ENCODE results near the gene SRPRA.

SRPRA gene

GRCh38 chr11:126268708-126269579 is at the start of gene SRPRA, which contains the start of gene FOXRED1:
Gene SRPRA (minus strand): TSS chr11:126268895. CDS start chr11:126268804, 91 bp downstream.
Gene FOXRED1 (plus strand): TSS chr11:126269154. CDS start chr11:126269207, 53 bp downstream.
- H3K36me3 ChIP-seq (ENCODE audit: control insufficient read depth in 2 of 2, insufficient read depth in 1 of 2, low read length in 2 of 2) = peaks cover 8 to 64% of the 10 kb centered on the region in 2 experiments; a peak in 2 of 3 replicates
- POLR2A ChIA-PET = interaction anchor here (0.7 to 4.4 kb wide), 10 partner anchors 10 to 86 kb away, joined by 3 to 24 read pairs (median 4); partner anchors contain the start of genes DCPS, FAM118B, RPUSD4 and TIRAP
- CTCF ChIA-PET = no interaction called here
- no peak for TF ChIP-seq ZNF623 (tag by site-specific recombination; IDR thresholded peaks at IDR 0.05)
- TF ChIP-seq ZBTB10 (tag by site-specific recombination; IDR thresholded peaks at IDR 0.05) = peak; percentile 100
- TF ChIP-seq KLF1 (tag by site-specific recombination; IDR thresholded peaks at IDR 0.05) = peak; percentile 72; the same call in 1 of the 2 replicates
- TF ChIP-seq ZNF416 (tag by site-specific recombination; IDR thresholded peaks at IDR 0.05) = no peak
- peak; percentile 97 for TF ChIP-seq GLIS2 (tag by site-specific recombination; IDR thresholded peaks at IDR 0.05)
- peak; percentile 63 for TF ChIP-seq ZBTB8A (tag by site-specific recombination; IDR thresholded peaks at IDR 0.05)
- TF ChIP-seq ZSCAN30 (tag by site-specific recombination; IDR thresholded peaks at IDR 0.05) = peak; percentile 25; the same call in 1 of the 2 replicates
- TF ChIP-seq ZNF121 (tag by site-specific recombination; IDR thresholded peaks at IDR 0.05) = peak; percentile 23; the same call in 1 of the 2 replicates
- TF ChIP-seq ZNF501 (tag by site-specific recombination; IDR thresholded peaks at IDR 0.05) = peak; percentile 40; the same call in 1 of the 2 replicates
- 0 out of 2 replicates have a peak, but pooled peaks have one; percentile 38 for TF ChIP-seq KLF16 (tag by site-specific recombination; IDR thresholded peaks at IDR 0.05)
- TF ChIP-seq INSM2 (tag by site-specific recombination; IDR thresholded peaks at IDR 0.05) = 0 out of 2 replicates have a peak, but pooled peaks have one; percentile 7
- TF ChIP-seq ZNF423 (tag by site-specific recombination; IDR thresholded peaks at IDR 0.05) = 0 out of 2 replicates have a peak, but pooled peaks have one; percentile 72
- TF ChIP-seq ZNF629 (tag by site-specific recombination; IDR thresholded peaks at IDR 0.05) = peak; percentile 100
- no peak for TF ChIP-seq PRDM2 (tag by site-specific recombination; IDR thresholded peaks at IDR 0.05; ENCODE audit: borderline replicate concordance)
- peak; percentile 52; the same call in 1 of the 2 replicates for TF ChIP-seq ZNF391 (tag by site-specific recombination; IDR thresholded peaks at IDR 0.05; ENCODE audit: borderline replicate concordance, low read depth)
- TF ChIP-seq ZNF335 (tag by site-specific recombination; conservative IDR thresholded peaks at IDR 0.05) = peak; percentile 71
- TF ChIP-seq SP2 (tag by site-specific recombination; IDR thresholded peaks at IDR 0.05) = peak; percentile 97
- TF ChIP-seq KLF8 (tag by site-specific recombination; IDR thresholded peaks at IDR 0.05) = peak; percentile 93
- peak; percentile 89 for TF ChIP-seq ZBTB20 (tag by site-specific recombination; IDR thresholded peaks at IDR 0.05)
- TF ChIP-seq ZNF530 (tag by site-specific recombination; IDR thresholded peaks at IDR 0.05; ENCODE audit: low read depth) = no peak
- TF ChIP-seq ZNF155 (tag by site-specific recombination; IDR thresholded peaks at IDR 0.05) = no peak
- TF ChIP-seq ZFP69B (tag by site-specific recombination; IDR thresholded peaks at IDR 0.05) = no peak
- no peak for TF ChIP-seq HIC1 (tag by site-specific recombination; IDR thresholded peaks at IDR 0.05)
- TF ChIP-seq ZNF558 (tag by site-specific recombination; IDR thresholded peaks at IDR 0.05) = no peak
- no peak for TF ChIP-seq OSR2 (tag by site-specific recombination; IDR thresholded peaks at IDR 0.05)

More at GRCh38 chr11:126268708-126269579, at the start of gene SRPRA, which contains the start of gene FOXRED1:
- Histone ChIP-seq H3K4me1 (ENCODE audit: control insufficient read depth, insufficient read depth, low read length) (no peaks in the 10 kb centered on the region), H3K27ac (ENCODE audit: extremely low read depth, low read depth, low read length) (peak within 1 kb of the TSS; percentile 65; the same call in 1 of the 2 replicates), H3K4me3 (ENCODE audit: low read depth, low read length) (peak within 1 kb of the TSS; percentile 94), H3K9me3 (ENCODE audit: control insufficient read depth, insufficient read depth, low read depth, low read length) (no peaks in the 10 kb centered on the region)

Data from HEK293 (cell line).